Cerebellar nuclear complex (tissue), 1 donor: ENCODE results near the gene ZNF83.

ENCODE experiments used
- DNase-seq, 2 experiments: peaks; one replicate each; lab custom pipeline; 2025; lab: John Stamatoyannopoulos, UW

ZNF83 gene

GRCh38 chr19:52567921-52568320 lies 70.2 kb downstream of the ZNF83 start:
- no peak for DNase-seq

- no peak for DNase-seq
Observed at GRCh38 chr19:52566588-52566987, 71.6 kb downstream of the ZNF83 start.

GRCh38 chr19:52566121-52566520 lies 72.0 kb downstream of the ZNF83 start:
- no peak for DNase-seq
